ENCODE data around the gene DLX6. TPM values are rescaled to one million over a fixed set of nuclear protein-coding genes. Genes with fewer than 3 reads are reported as not detected.

DLX6 gene
- total and polyA plus RNA-seq, 8 donors = 0.16 TPM; not detected in 7

- FAIRE-seq = no peak
- peaks cover 0 to 5% (median 0%) of the 10 kb centered on the region in 3 donors for H3K4me1 ChIP-seq
Observed at GRCh38 chr7:97019710-97020225, 14.4 kb downstream of the DLX6 start.

GRCh38 chr7:97020601-97020995 lies 15.2 kb downstream of the DLX6 start:
- Histone ChIP-seq H3K9me3 (no peaks in the 10 kb centered on the region), H3K4me1 (peaks cover 0 to 5% (median 0%) of the 10 kb centered on the region in 3 donors), H3K36me3 (no peaks in the 10 kb centered on the region), H3K27me3 (peaks cover 11 to 86% (median 23%) of the 10 kb centered on the region in 4 donors), H3K4me3 (peak overlapping the region in 1 of 4 donors; percentile 21), H3K27ac (no peak overlapping the region)
- 8 to 12% methylated on average over 17 of the region's 17 CpGs for WGBS, 2 donors
- intact Hi-C loops (cut with DNase I) = loop anchor here in 2 of 3 donors (10.0 kb wide), 3 partner anchors 606 to 1106 kb away; no protein-coding TSS in a partner anchor
- DNase-seq = peak in 1 of 6 donors; percentile 52
- TF ChIP-seq CTCF (IDR thresholded peaks at IDR 0.05) = no peak
- ATAC-seq = no peak
- FAIRE-seq = no peak

More at GRCh38 chr7:97019710-97020225, 14.4 kb downstream of the DLX6 start:
- Histone ChIP-seq H3K36me3 (no peaks in the 10 kb centered on the region), H3K27me3 (peaks cover 11 to 86% (median 21%) of the 10 kb centered on the region in 4 donors), H3K9me3 (no peaks in the 10 kb centered on the region), H3K4me3 (no peak overlapping the region), H3K27ac (no peak overlapping the region)
- TF ChIP-seq CTCF (IDR thresholded peaks at IDR 0.05) = no peak
- intact Hi-C loops (cut with DNase I) = loop anchor here in 2 of 3 donors (10.0 kb wide), 3 partner anchors 605 to 1105 kb away; no protein-coding TSS in a partner anchor
- no peak for ATAC-seq
- DNase-seq = no peak
- WGBS, 2 donors = 24 to 26% methylated on average over 5 of the region's 5 CpGs

- WGBS, 2 donors = 6 to 7% methylated on average over 67 of the region's 67 CpGs
- FAIRE-seq (no peak), ATAC-seq (peak in 1 of 4 donors; percentile 22), DNase-seq (peak in 1 of 6 donors; percentile 70)
- no peak for TF ChIP-seq CTCF (IDR thresholded peaks at IDR 0.05)
- Histone ChIP-seq H3K27me3 (peaks cover 11 to 83% (median 26%) of the 10 kb centered on the region in 4 donors), H3K4me1 (peaks cover 0 to 5% (median under 1%) of the 10 kb centered on the region in 3 donors), H3K9me3 (no peaks in the 10 kb centered on the region), H3K36me3 (no peaks in the 10 kb centered on the region), H3K27ac (no peak overlapping the region), H3K4me3 (peak overlapping the region in 1 of 4 donors; percentile 21)
- intact Hi-C loops (cut with DNase I) = loop anchor here in 2 of 3 donors (10.0 kb wide), 3 partner anchors 606 to 1106 kb away; no protein-coding TSS in a partner anchor
Observed at GRCh38 chr7:97020996-97021746, 15.8 kb downstream of the DLX6 start.

GRCh38 chr7:97021747-97022490 lies 16.6 kb downstream of the DLX6 start:
- Histone ChIP-seq H3K36me3 (no peaks in the 10 kb centered on the region), H3K27ac (no peak overlapping the region), H3K9me3 (no peaks in the 10 kb centered on the region), H3K27me3 (peaks cover 10 to 80% (median 28%) of the 10 kb centered on the region in 4 donors), H3K4me1 (peaks cover 0 to 6% (median 1%) of the 10 kb centered on the region in 3 donors), H3K4me3 (no peak overlapping the region)
- intact Hi-C loops (cut with DNase I) = loop anchor here in 2 of 3 donors (10.0 kb wide), 3 partner anchors 607 to 1107 kb away; no protein-coding TSS in a partner anchor
- 9 to 10% methylated on average over 39 of the region's 39 CpGs for WGBS, 2 donors
- no peak for TF ChIP-seq CTCF (IDR thresholded peaks at IDR 0.05)
- ATAC-seq = peak in 2 of 4 donors; percentile 49 to 55
- peak in 1 of 6 donors; percentile 54 for DNase-seq
- no peak for FAIRE-seq

All from pancreas (tissue), 10 donors.